K562 (cell line): ENCODE results near the gene CCDC33. TPM values are rescaled to one million over a fixed set of nuclear protein-coding genes. Genes with fewer than 3 reads are reported as not detected.

Experiments used
- ATAC-seq: fragments of 200-7000 bp; cut with Tn5 transposase; 3 replicates; pipeline ENCODE4 v1.9.1; 2020; ENCODE audit warnings: moderate library complexity
- BruUV-seq: library from RNA; stranded (reverse); fragments of 400-500 nt; replicated peaks from 2 replicates; lab custom pipeline; 2021; lab: Mats Ljungman, UMichigan
- CTCF ChIA-PET: fragments of 300-600 bp; formaldehyde crosslinking; extraction: SDS; loops from one replicate; lab custom pipeline; 2021; ENCODE audit warnings: low intra/inter-chr PET ratio; lab: Yijun Ruan, JAX
- POLR2A ChIA-PET: fragments of 300-600, 350-650 bp; sonication (Branson Sonifier 250); formaldehyde crosslinking; extraction: SDS; loops from one replicate; lab custom pipeline; 2021; ENCODE audit warnings: antibody characterized with exemption, inconsistent platforms; lab: Yijun Ruan, JAX
- DNase-seq, 4 experiments: peaks; one replicate each; pipeline versions ENCODE4 v3.0.0 to v3.0.0-alpha.2; 2011 to 2018; ENCODE audit warnings: low spot score in 3 of 4, mixed read lengths in 3 of 4; ENCODE audit errors: extremely low read depth in 1 of 4
- FAIRE-seq: peaks from 2 replicates; lab custom pipeline; 2011; peaks lifted over from hg19 to GRCh38; lab: Jason Lieb, UNC
- H2AFZ ChIP-seq: 2 replicates; pipeline ENCODE4 v1.6.0; 2011; ENCODE audit warnings: low read depth, low read length, control low read depth, inconsistent platforms
- H3K27ac ChIP-seq: fragments of 200-600 bp; 3 replicates; pipeline ENCODE4 v1.8.0; 2011; ENCODE audit warnings: low read depth, mild to moderate bottlenecking, control low read depth, inconsistent platforms, low read length, moderate library complexity, mixed read lengths; ENCODE audit errors: extremely low read depth
- H3K27me3 ChIP-seq, 2 experiments: fragments of 300-600 bp in 1 of 2; 2 replicates in 1 of 2; 3 replicates in 1 of 2; pipeline versions ENCODE4 v1.6.0 to v1.8.0; 2011; ENCODE audit warnings: inconsistent platforms in 2 of 2, low read length in 2 of 2, mild to moderate bottlenecking in 1 of 2, mixed read lengths in 1 of 2, moderate library complexity in 1 of 2; ENCODE audit not compliant: control insufficient read depth in 2 of 2, insufficient read depth in 2 of 2
- H3K36me3 ChIP-seq: fragments of 300-600 bp; 3 replicates; pipeline ENCODE4 v1.8.0; 2011; ENCODE audit warnings: mild to moderate bottlenecking, low read length, inconsistent platforms; ENCODE audit not compliant: control insufficient read depth, insufficient read depth
- H3K4me1 ChIP-seq, 2 experiments: fragments of 200-600 bp in 1 of 2; replicated peaks in 1 of 2; 2 replicates in 1 of 2; 3 replicates in 1 of 2; pipeline versions ENCODE4 v1.5.1 to v1.8.0; 2011; ENCODE audit warnings: inconsistent platforms in 2 of 2, low read length in 2 of 2, mild to moderate bottlenecking in 1 of 2, mixed read lengths in 1 of 2, moderate library complexity in 1 of 2; ENCODE audit not compliant: control insufficient read depth in 2 of 2, insufficient read depth in 2 of 2
- H3K4me2 ChIP-seq: 2 replicates; pipeline ENCODE4 v1.6.1; 2011; ENCODE audit warnings: low read length, control low read depth, inconsistent platforms, mixed read lengths; ENCODE audit not compliant: insufficient read depth
- H3K4me3 ChIP-seq: fragments of 200-600 bp; sonication (generic), shearing (Covaris generic); 2 replicates; pipeline ENCODE4 v1.5.1; 2016; ENCODE audit warnings: control low read depth, inconsistent platforms
- H3K79me2 ChIP-seq: fragments of 200-600 bp; 3 replicates; pipeline ENCODE4 v1.8.0; 2011; ENCODE audit warnings: low read length, inconsistent platforms; ENCODE audit not compliant: control insufficient read depth, insufficient read depth
- H3K9ac ChIP-seq, 2 experiments: 2 replicates each; pipeline versions ENCODE4 v1.6.0 to v1.6.1; 2011; ENCODE audit warnings: low read depth in 2 of 2, low read length in 2 of 2, control low read depth in 1 of 2, inconsistent platforms in 1 of 2, mild to moderate bottlenecking in 1 of 2, mixed read lengths in 1 of 2; ENCODE audit not compliant: insufficient read depth in 1 of 2
- H3K9me1 ChIP-seq: one replicate; pipeline ENCODE4 v1.6.0; 2011; ENCODE audit warnings: inconsistent platforms, mild to moderate bottlenecking, low read length, moderate library complexity; ENCODE audit not compliant: control insufficient read depth, insufficient read depth
- H3K9me3 ChIP-seq: replicated peaks from 2 replicates; pipeline ENCODE4 v1.5.1; 2011; ENCODE audit warnings: low read depth, low read length, inconsistent platforms; ENCODE audit not compliant: control insufficient read depth, insufficient read depth
- H4K20me1 ChIP-seq: replicated peaks from 2 replicates; pipeline ENCODE4 v1.6.1; 2011; ENCODE audit warnings: low read length, inconsistent platforms, mixed read lengths; ENCODE audit not compliant: control insufficient read depth, insufficient read depth
- DIDO1 ChIP-seq: fragments of 450-650 bp; IDR thresholded peaks from 2 replicates; pipeline ENCODE4 v1.6.1; 2016; ENCODE audit warnings: low read depth, missing biosample characterization, missing genetic modification characterization
- NFIC ChIP-seq: fragments of 450-650 bp; IDR thresholded peaks from 2 replicates; pipeline ENCODE4 v1.6.1; 2017; ENCODE audit warnings: mild to moderate bottlenecking, inconsistent platforms
- RCOR1 ChIP-seq, 2 experiments: IDR thresholded peaks; 2 replicates each; pipeline ENCODE4 v1.6.1; 2012; ENCODE audit warnings: low read depth in 2 of 2, low read length in 2 of 2, borderline replicate concordance in 1 of 2, improper control_type of control experiment in 1 of 2
- SPI1 ChIP-seq: IDR thresholded peaks from 2 replicates; pipeline ENCODE4 v1.6.1; 2011; ENCODE audit warnings: low read depth, low read length, control low read depth, borderline replicate concordance
- TAF1 ChIP-seq: IDR thresholded peaks from 2 replicates; pipeline ENCODE4 v1.6.1; 2011; ENCODE audit warnings: mild to moderate bottlenecking, low read length, moderate library complexity; ENCODE audit not compliant: insufficient read depth, control insufficient read depth, severe bottlenecking; ENCODE audit errors: extremely low read depth
- ZNF407 ChIP-seq: fragments of 450-650 bp; IDR thresholded peaks from 2 replicates; pipeline ENCODE4 v1.6.1; 2016; ENCODE audit warnings: low read depth
- WGBS: fragments of 100-300 bp; shearing (Covaris generic); methylation state at CpG from one replicate; pipeline ENCODE4 v1.1.6; 2016; ENCODE audit warnings: low coverage, mixed read lengths; ENCODE audit not compliant: insufficient coverage; ENCODE audit errors: missing lambda C conversion rate; 5-methylcytosine and 5-hydroxymethylcytosine counted together
- in situ Hi-C: fragments of 300-500 bp; cut with MboI; formaldehyde crosslinking; loops from 4 replicates; pipeline ENCODE4 v1.15.0; 2018; ENCODE audit warnings: inconsistent platforms, mixed read lengths
- intact Hi-C: fragments of 100-400 bp; cut with micrococcal nuclease; formaldehyde crosslinking; loops from 2 replicates; pipeline ENCODE4 v1.14.2; 2022
- polyA plus RNA-seq, 8 experiments: library from polyadenylated mRNA; depleted of rRNA in 4 of 8; stranded (reverse) in 5 of 8; unstranded in 3 of 8; fragments of >200 nt; fragmentation: Nextera tagmentation in 2 of 8; fragmentation: Illumina TruSeq in 1 of 8; extraction: Ambion mirVana in 2 of 8; extraction: Trizol in 1 of 8; gene quantifications; 2 replicates each; pipeline versions ENCODE4 v1.2.1 to v1.2.3, GENCODE V29; 2011 to 2014; ENCODE audit warnings: inconsistent platforms in 1 of 8, missing spikeins in 1 of 8
- total RNA-seq, 7 experiments: library from RNA; depleted of rRNA in 6 of 7; stranded (reverse); fragments of >200 nt in 6 of 7; fragmentation: Illumina TruSeq in 2 of 7; extraction: Trizol in 2 of 7; gene quantifications; 2 replicates each; pipeline versions ENCODE4 v1.2.1 to v1.2.3, GENCODE V29; 2011 to 2021; ENCODE audit warnings: low replicate concordance in 1 of 7

The CCDC33 gene
- total and polyA plus RNA-seq, 9 of the 15 experiments (the other 6 are each of a cell fraction or from before 2014, with no cell fraction given) = 0.08 to 1.1 (median 0.15) TPM; not detected in 4

- H3K4me1 ChIP-seq = peaks cover 0 to 3% of the 10 kb centered on the region in 2 experiments; a peak in 1 of 5 replicates
- intact Hi-C loops (loop anchor here (10.0 kb wide), 1 partner anchor 55 kb away; no protein-coding TSS in a partner anchor), in situ Hi-C loops (no loop called here)
- no peaks in the 10 kb centered on the region for H3K36me3 ChIP-seq
- H3K9ac ChIP-seq = no peak overlapping the region
- WGBS = 2% methylated on average over 5 of the region's 5 CpGs
- no peak overlapping the region for H3K4me3 ChIP-seq
- H4K20me1 ChIP-seq = no peaks in the 10 kb centered on the region; the same call in 1 of the 2 replicates
- no peaks in the 10 kb centered on the region for H3K9me3 ChIP-seq
- no peak overlapping the region for H2AFZ ChIP-seq
- no peak for ATAC-seq
- no peak overlapping the region for H3K4me2 ChIP-seq
- no TSS peak for BruUV-seq
- ChIA-PET CTCF (no interaction called here), POLR2A (interaction anchor here (0.6 kb wide), 1 partner anchor 340 kb away, joined by 3 read pairs; no protein-coding TSS in a partner anchor)
- H3K79me2 ChIP-seq = no peaks in the 10 kb centered on the region
- no peak for FAIRE-seq
- no peak overlapping the region for H3K27ac ChIP-seq
- H3K27me3 ChIP-seq = peaks cover 11 to 42% of the 10 kb centered on the region in 2 experiments; a peak in 4 of 5 replicates
- DNase-seq = no peak
- TF ChIP-seq SPI1 = no peak
- no peak for TF ChIP-seq ZNF407
- peak; percentile 55 for TF ChIP-seq NFIC
- no peak for TF ChIP-seq TAF1
- TF ChIP-seq DIDO1 (tag) = no peak
- TF ChIP-seq RCOR1 (IDR thresholded peaks at IDR 0.05; ENCODE audit: borderline replicate concordance in 1 of 2, low read depth in 2 of 2, low read length in 2 of 2) = no peak
- no peaks in the 10 kb centered on the region for H3K9me1 ChIP-seq
Observed at GRCh38 chr15:74240002-74240568, 4.0 kb downstream of the CCDC33 start.
